Omental fat pad (tissue), 4 donors: ENCODE results near the gene TAC4. TPM values are rescaled to one million over a fixed set of nuclear protein-coding genes. Genes with fewer than 3 reads are reported as not detected.
"Not testable (repeated sequence)": the region's sequence is repeated elsewhere in the genome, so short reads cannot be mapped to it uniquely, and the experiment has no call there.

ENCODE experiments used
- ATAC-seq: fragments of 150-250 bp; one replicate; pipeline ENCODE4 v1.9.1; 2016; ENCODE audit warnings: mild to moderate bottlenecking, moderate library complexity; ENCODE audit not compliant: low FRiP score
- DNase-seq: peaks from one replicate; pipeline ENCODE4 v3.0.0-alpha.2; 2019; ENCODE audit warnings: low spot score
- CTCF ChIP-seq, 3 donors: fragments of 450-650 bp; IDR thresholded peaks; one replicate each; pipeline ENCODE4 v1.5.1; 2016 to 2017; ENCODE audit warnings: antibody characterized with exemption in 3 of 3, mild to moderate bottlenecking in 3 of 3, moderate library complexity in 2 of 3
- total RNA-seq, 4 donors: library from RNA; depleted of rRNA; stranded (reverse); fragments of >200 nt; gene quantifications; one replicate each; pipeline ENCODE4 v1.1.0, GENCODE V29; 2016

The TAC4 gene
- total RNA-seq, 4 donors from 2014 or later, result not detected

- ATAC-seq (peak; percentile 55), DNase-seq (no peak)
- no peak for TF ChIP-seq CTCF (IDR thresholded peaks at IDR 0.05)
Observed at GRCh38 chr17:49836111-49837030, 11.5 kb downstream of the TAC4 start.

GRCh38 chr17:49835472-49835871 is 12.4 kb downstream of the TAC4 start:
- DNase-seq (no peak), ATAC-seq (no peak)
- TF ChIP-seq CTCF (IDR thresholded peaks at IDR 0.05), result no peak

DNA sequence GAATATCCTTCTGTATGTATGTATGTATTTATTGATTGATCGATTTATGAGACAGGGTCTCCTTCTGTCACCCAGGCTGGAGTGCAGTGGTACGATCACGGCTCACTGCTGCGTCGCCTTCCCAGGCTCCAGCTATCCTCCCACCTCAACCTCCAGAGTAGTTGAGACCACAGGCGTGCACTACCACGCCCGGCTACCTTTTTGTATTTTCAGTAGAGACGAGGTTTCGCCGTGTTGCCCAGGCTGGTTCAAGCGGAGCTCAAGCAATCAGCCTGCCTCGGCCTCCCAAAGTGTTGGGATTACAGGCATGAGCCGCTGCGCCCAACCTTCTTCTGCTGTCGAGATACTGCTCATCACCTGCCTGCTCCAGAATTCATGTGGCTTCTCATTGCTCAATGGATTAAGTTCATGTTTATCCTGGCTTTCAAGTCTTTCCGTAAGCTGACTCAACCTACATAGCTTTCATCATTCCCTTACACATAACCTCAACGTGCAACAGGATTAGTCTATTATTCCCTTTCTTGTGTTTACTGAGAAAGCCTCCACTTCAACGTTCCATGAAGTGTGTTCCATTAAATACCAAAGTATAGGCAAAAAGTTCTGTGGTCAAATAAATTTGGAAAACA is 13.6 kb downstream of the TAC4 start:
- DNase-seq, result no peak
- no peak for ATAC-seq

DNA sequence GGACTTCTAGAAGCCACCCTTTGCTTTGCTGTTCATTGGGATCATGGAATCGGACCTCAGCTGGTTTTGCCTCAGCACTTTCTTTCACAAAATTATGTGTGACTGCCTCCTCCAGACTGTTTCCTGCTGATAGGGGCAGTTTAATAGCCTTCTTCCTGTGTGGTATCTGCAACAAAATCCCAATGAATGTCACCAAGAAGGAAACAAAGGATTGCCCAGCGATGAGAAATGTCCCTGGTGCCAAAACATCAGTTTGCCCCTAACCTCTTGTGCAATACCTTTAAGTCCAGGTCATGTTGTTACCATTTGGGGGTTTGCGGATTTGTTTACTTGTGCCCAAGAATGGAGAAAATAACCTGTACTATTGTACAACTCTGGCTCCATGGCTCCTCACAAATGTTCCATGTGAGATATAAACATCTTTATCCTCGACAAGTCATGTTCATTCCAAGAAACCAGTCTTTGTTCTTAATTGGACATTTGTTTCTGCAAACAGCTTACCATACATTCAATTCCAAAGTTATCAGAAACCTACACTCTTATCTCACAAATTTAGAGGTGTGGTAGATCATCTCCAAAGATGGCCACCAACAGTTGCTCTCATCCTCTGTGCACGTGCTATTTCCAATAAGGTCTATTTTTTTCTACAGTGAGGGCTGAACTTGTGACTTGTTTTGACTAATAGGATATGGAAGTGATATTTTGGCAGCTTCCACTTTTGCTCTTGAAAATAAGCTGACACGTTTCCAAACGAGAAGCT is 14.8 kb downstream of the TAC4 start:
- no peak for TF ChIP-seq CTCF (IDR thresholded peaks at IDR 0.05)
- DNase-seq, result no peak

More for the DNA sequence above, 13.6 kb downstream of the TAC4 start:
- no peak for TF ChIP-seq CTCF (IDR thresholded peaks at IDR 0.05)

DNA sequence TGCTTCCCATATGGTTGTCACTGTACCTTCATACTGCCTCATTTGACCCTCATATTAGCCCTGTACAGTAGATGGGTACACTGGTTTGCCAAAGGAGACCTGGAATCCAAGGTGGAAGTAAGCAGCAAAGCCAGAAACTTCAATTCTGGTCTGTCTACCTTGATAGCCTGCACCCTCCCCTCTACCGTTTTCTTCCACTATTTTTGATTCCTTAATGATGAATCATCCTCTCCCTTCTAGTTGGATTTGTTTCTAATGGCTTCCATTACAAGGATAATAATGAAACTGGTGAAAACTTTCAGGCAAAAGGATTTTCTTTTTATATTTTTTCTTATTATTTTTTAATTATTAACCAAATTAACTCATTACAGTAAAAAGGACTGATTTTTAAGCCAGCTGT is 17.3 kb downstream of the TAC4 start:
- peak; percentile 28 for ATAC-seq
- no peak for DNase-seq
- TF ChIP-seq CTCF (IDR thresholded peaks at IDR 0.05), result no peak

More for the DNA sequence above, 14.8 kb downstream of the TAC4 start:
- no peak for ATAC-seq

DNA sequence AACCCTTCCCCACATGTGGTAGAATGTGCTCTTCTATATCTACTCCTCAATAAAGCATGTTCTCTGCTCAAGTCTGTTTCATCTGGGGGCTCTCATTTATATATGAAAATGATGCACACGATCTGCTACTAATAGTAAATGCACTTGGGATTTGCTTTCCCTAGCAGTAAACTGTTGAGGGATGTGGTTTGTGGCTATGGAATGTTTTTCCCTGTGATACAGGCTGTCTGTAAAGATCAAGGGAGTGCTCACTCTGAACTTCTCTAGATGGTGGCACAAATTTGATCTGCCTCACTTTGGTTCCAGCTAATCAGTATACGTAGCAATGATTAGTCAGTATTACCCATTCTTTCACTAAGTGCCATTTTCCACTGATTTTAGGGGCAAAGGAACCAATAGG is 18.8 kb downstream of the TAC4 start:
- no peak for ATAC-seq
- no peak for TF ChIP-seq CTCF (IDR thresholded peaks at IDR 0.05)
- no peak for DNase-seq

DNA sequence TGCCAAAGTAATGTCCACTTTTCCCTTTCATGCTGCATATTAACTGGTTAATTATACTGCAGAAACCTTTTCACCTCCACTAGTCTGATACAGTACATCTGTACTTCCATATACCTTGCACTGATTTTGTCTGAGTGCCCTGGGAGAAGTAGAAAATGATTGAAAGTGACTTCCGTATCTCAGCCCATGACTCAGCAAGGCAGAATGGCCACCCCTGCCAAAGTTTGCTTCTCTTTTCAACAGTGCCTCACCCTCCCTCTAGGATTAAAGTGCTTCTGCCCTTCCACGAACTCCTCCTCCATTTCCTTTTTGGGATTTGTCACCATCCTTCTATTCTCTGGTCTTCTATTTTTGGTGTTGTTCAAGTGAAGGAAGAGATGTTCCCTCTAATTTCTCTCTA is 19.5 kb downstream of the TAC4 start:
- peak; percentile 58 for ATAC-seq
- DNase-seq, result not testable (repeated sequence)
